ENCODE results near the gene SLC25A11.
A peak's percentile ranks its signal among the peaks of the same experiment; 100 is the strongest.
"Not testable (repeated sequence)": the region's sequence is repeated elsewhere in the genome, so short reads cannot be mapped to it uniquely, and the experiment has no call there.

The SLC25A11 gene

DNA sequence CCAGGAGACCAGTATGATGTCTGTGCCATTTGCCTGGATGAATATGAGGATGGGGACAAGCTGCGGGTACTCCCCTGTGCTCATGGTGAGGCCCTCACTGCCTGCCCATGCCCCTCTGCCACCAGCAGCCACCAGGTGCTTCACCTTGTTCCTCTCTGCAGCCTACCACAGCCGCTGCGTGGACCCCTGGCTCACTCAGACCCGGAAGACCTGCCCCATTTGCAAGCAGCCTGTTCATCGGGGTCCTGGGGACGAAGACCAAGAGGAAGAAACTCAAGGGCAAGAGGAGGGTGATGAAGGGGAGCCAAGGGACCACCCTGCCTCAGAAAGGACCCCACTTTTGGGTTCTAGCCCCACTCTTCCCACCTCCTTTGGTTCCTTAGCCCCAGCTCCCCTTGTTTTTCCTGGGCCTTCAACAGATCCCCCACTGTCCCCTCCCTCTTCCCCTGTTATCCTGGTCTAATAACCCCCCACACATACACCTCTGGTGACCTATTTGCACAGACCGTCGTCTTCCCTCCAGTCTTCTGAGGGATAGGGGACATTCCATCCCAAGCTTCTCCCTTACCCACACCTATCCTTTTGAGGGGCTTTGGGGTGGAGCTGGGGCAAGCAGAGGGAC lies 4.8 kb upstream of the SLC25A11 start:
- peak in 1 of 2 donors; percentile 55 for DNase-seq

DNA sequence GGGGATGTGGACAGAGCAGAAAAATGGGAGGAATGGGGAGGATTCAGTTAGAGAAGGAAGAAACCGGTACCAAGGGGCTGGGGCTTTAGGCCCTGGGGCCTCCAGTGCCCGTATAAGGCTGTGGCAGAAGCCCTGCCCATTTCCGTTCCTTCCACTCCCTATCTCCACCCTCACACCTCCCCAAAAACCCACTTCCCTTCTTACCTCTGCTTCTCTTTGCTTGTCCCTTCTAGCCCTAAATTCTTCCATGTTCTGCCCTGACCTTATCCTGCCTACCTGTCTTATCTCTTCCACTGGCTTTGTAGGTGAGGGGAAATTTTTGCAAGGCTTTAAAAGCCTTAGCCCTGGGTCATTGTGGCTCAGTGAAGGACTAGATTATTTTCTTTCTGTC lies 4.3 kb upstream of the SLC25A11 start:
- peak in 1 of 2 donors; percentile 60 for DNase-seq

DNA sequence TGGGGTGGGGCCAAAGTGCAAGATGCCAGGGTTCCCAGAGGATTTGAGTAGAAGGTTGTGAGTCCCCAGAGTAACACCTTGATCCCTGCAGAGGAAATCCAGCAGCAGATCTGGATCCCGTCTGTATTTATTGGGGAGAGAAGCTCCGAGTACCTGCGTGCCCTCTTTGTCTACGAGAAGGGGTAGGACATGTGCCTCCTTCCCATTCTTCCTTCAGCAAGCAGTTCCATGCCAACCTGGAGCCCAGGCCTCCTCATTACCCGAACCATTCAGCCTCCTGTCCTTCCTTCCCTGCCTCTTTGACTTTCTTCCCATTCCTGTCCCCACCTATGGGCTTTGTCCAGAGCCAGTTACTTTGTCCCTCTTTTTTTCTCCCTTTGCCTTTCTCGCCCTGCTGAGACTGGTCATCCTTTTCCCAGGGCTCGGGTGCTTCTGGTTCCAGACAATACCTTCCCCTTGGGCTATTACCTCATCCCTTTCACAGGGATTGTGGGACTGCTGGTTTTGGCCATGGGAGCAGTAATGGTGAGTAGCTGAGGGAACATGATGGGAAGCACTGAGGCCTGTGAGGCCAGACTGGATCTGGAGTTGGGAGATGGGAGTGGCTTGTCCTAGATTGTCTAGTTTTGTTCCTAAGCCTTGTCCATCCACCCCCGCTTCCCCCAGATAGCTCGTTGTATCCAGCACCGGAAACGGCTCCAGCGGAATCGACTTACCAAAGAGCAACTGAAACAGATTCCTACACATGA lies 3.1 kb upstream of the SLC25A11 start:
- DNase-seq, result no peak

GRCh38 chr17:4941319-4941610 lies 1.4 kb upstream of the SLC25A11 start:
- no peak for DNase-seq

GRCh38 chr17:4940555-4941318 lies 891 bp upstream of the SLC25A11 start:
- DNase-seq, result peak; percentile 52 to 53

DNA sequence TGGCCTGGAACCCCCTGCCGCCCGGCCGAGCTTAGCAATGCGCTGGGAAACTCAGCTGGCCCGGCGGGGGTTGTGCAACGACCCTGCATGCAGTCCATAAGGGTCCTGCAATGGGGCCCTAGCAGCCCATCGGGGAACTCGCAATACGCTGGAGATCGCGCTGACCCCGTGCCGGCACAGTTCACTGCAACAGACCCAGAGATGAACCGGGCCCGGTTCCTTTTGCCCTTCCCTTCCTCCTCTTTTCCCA lies 375 bp downstream of the SLC25A11 start:
- DNase-seq, result no peak

DNA sequence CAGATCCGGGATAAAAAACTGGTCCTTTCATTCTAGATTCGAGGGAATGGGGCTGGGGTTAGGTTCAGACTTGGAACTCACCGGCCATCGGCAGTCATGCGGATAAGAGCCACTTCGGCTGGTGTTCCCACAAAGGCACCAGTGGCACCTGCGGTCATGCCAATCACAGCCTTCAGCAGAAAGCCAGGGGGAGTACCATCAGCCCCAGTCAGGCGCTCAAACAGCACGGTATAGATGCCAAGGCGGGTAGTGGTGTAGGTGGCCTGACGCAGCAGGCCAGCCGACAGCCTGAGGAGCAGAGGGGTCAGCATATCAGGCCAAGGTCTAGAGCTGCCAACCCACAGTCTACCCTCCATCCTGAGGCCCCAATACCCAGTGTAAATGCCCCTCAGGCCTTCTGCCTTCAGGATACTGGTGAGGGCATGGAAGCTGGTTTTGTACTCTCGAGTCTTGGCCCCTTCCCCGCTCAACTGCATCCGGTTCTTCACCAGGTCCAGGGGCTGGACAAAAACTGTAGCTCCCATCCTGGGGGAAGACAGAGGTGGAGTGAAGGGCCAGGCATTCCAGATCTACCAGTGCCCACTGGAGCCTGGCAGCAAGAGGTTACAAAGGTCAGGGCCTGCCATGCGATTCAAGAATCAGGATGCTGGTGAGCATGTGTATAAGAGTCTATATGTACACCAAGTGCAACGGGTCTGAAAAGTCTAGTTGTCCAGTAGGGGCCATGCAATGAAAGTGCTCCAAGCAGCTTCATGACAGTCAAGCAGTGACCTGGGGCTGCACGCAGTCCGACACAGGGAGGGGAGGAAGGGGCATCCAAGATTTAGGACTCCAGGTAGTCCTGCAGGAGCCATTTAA lies 929 bp downstream of the SLC25A11 start:
- no peak for DNase-seq

DNA sequence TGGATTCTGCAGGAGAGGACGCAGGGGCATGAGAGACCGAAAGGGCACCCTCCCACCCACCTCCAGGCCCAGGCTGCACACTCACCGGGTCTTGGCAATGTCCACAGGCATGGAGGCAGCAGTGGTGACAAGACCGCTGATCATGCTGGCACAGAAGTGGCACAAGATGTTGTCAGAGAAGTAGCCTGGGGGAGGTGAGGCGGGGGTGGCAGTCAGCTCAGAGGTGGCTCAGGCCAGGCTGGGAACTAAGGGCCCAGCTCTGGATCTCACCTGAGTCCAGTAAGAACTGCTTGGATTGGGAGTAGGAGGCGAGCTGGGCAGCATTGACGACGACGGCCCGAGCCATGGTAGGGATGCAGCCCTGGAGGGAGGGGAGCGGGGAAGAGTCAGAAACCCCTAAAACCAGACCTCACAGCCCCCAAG lies 1.8 kb downstream of the SLC25A11 start:
- DNase-seq, result no peak

DNA sequence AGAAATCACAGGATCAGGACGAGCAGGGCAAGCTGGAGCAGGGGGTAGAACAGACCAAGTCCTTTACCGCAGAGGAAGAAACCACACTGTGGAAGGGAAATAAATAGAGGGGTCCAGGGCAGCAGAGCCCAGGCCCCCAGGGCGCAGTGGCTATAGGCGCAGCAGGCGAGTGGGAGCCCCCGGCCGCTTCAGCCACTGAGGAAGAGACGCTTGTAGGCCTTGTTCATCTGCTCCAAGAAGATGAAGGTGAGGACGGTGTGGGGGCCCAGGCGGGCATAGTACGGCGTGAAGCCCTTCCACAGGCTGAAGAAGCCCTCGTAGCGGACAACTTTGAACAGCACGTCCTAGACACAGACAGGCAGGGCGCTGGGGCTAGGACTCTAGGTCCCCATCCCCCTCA lies 2.3 kb downstream of the SLC25A11 start:
- DNase-seq, result no peak

DNA sequence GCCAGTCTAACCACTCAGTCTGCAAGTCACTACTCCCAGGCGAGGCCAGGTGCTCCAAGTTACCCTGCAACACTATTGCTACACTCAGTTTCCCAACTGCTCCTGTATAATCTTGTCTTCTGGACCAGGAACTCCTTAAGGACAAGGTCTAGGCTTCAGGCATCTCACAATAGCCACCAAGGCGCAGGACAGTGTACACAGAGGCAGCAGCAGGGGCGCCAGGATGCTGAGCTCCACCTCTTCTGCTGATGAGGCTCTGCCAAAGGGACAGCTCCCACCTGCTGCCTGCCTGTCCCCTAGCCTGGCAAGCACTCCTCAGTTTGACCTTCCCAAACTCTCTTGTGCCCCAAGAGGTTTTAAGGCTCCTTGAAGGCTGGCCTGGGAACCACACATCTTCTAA lies 3.4 kb downstream of the SLC25A11 start:
- no peak for DNase-seq

DNA sequence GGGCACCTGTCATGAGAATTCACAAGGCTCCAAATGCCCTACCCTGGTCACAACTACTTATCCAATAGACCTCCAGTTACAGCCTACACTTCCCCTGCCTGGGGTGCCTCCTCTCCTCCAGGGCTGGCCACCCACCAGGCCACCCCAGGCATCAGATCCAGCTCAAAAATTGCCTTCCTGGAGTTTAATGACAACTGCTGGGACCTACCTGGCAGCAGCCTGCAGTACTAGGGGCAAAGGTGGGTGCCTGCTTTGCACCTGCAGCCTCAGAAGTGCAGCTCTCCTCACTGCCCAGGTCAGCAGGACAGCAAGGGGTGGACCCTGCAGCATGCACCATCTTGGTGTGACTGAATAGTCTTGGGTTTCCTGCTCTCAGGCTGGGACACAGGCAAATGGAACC lies 4.2 kb downstream of the SLC25A11 start:
- DNase-seq, result no peak

GRCh38 chr17:4934173-4934979 lies 5.5 kb downstream of the SLC25A11 start:
- no peak for DNase-seq

DNA sequence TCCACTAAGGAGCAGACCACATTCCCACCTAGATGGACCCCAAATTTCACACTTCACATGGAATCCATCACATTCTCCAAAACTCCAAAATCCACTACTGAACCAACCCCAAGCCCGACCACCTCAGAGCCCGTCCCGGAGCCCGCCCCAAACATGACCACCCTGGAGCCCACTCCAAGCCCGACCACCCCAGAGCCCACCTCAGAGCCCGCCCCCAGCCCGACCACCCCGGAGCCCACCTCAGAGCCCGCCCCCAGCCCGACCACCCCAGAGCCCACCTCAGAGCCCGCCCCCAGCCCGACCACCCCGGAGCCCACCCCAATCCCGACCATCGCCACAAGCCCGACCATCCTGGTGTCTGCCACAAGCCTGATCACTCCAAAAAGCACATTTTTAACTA lies 6.2 kb downstream of the SLC25A11 start:
- DNase-seq, result no peak

GRCh38 chr17:4932756-4933155 lies 7.1 kb downstream of the SLC25A11 start:
- no peak for DNase-seq

GRCh38 chr17:4931963-4932362 lies 7.9 kb downstream of the SLC25A11 start, which contains the start of gene GP1BA:
GP1BA (plus strand) TSS chr17:4932277; CDS start chr17:4932605, 328 bp downstream.
- no peak for DNase-seq

DNA sequence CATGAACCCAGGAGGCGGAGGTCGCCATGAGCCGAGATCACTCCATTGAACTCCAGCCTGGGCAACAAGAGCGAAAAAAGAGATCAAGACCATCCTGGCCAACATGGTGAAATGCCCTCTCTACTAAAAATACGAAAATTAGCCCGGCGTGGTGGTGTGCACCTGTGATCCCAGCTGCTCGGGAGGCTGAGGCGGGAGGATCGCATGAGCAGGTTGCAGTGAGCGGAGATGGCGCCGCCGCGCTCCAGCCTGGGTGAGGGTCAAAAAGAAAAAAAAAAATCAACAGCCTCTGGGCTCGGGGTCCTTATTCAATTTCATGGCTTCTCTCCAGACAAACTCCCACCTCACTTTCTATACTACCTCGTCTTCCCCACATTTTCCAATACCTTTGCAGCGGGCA lies 11.0 kb downstream of the SLC25A11 start:
- no peak for DNase-seq

DNA sequence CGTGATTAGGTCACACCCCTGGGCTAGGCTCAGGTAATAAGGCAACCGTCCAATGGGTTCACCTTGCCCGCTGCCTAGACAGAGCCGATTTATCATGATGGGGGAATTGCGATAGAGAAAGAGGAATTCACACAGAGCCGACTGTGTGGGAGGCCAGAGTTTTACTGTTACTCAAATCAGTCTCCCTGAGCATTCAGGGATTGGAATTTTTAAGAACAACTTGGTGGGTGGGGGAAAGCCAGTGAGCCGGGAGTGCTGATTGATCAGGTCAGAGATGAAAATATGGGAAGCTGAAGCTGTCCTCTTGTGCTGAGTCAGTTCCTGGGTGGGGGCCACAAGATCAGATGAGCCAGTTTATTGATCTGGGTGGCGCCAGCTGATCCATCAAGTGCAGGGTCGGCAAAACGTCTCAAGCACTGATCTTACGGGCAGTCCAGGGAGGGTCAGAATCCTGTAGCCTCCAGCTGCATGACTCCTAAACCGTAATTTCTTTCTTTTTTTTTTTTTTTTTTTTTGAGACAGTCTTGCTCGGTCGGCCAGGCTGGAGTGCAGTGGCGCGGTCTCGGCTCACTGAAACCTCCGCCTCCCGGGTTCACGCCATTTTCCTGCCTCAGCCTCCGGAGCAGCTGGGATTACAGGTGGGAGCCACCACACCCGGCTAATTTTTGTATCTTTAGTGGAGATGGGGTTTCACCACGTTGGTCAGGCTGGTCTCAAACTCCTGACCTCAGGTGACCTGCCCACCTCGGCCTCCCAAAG lies 13.1 kb downstream of the SLC25A11 start:
- DNase-seq, result not testable (repeated sequence)

DNA sequence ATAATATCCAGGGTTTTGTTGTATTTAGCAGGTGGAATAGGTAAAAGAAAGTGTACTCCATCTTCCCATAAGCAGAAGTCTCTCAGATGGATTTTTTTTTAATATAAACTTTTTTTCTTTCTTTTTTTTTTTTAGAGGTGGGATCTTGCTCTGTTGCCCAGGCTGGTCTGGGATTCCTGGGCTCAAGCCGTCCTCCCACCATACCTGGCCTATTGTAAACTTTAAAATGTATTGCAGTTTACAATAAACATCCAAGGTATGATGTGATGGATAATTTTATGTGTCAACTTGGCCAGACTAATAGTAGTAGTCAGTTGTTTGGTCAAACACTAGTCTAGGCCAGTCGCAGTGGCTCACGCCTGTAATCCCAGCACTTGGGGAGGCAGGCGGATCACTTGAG lies 18.5 kb downstream of the SLC25A11 start:
- DNase-seq, result no peak

GRCh38 chr17:4920351-4921048 lies 19.3 kb downstream of the SLC25A11 start:
- no peak for DNase-seq

DNA sequence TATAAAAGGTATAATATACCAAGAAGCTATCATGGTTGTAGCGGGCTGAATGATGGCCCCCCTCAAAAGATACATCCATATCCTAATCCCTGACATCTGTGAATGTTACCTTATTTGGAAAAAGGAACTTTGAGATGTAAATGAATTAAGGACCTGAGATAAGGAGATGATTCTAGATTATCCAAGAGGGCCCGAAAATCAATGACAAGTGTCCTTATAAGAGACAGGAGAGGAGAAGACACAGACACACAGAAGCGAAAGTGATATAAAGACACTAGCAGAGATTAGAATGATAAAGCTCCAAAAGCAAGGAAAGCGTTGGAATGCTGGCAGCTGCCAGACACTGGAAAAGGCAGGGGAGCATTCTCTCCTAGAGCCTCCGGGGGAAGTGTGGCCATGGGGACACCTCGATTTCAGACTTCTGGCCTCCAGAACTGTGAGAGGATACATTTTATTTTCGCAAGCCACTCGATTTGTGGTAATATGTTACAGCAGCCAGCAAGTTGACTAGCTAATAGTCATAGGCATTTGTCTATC lies 20.3 kb downstream of the SLC25A11 start:
- DNase-seq, result no peak

- not testable (repeated sequence) for DNase-seq
These were observed 25.3 kb downstream of the SLC25A11 start for GRCh38 chr17:4914551-4914950.
